ENCODE measurements around the gene GOLGA6L7. TPM values are rescaled to one million over a fixed set of nuclear protein-coding genes. Genes with fewer than 3 reads are reported as not detected.

The GOLGA6L7 gene
- total RNA-seq, 1 donor from 2014 or later = not detected

GRCh38 chr15:28880680-28881079, 32.2 kb upstream of the GOLGA6L7 start:
- H3K4me2 ChIP-seq = no peak overlapping the region
- no peak for TF ChIP-seq EZH2phosphoT487 (IDR thresholded peaks at IDR 0.05)
- TF ChIP-seq EZH2 (IDR thresholded peaks at IDR 0.05) = no peak
- no peak for TF ChIP-seq CTCF (IDR thresholded peaks at IDR 0.05)
- H3K79me2 ChIP-seq (ENCODE audit: low read depth) = no peaks in the 10 kb centered on the region
- H3K4me1 Mint-ChIP-seq = peaks cover 43% of the 10 kb centered on the region
- no peak overlapping the region for H3K4me3 Mint-ChIP-seq
- H3K9me3 Mint-ChIP-seq = peaks cover 2% of the 10 kb centered on the region
- DNase-seq (ENCODE audit: low spot score) = no peak
- H3K27me3 ChIP-seq = peaks cover 18% of the 10 kb centered on the region
- peaks cover 3% of the 10 kb centered on the region for H4K20me1 ChIP-seq (ENCODE audit: low read depth)
- no peak overlapping the region for H3K27ac Mint-ChIP-seq
- no peaks in the 10 kb centered on the region for H3K36me3 ChIP-seq
- no peaks in the 10 kb centered on the region for H3K9me3 ChIP-seq (ENCODE audit: low read depth)
- no peak overlapping the region for H3K9ac ChIP-seq
- peaks cover 11% of the 10 kb centered on the region for H3K27me3 Mint-ChIP-seq (ENCODE audit: insufficient read depth, low read depth)
- H3K36me3 Mint-ChIP-seq = peaks cover 2% of the 10 kb centered on the region
- no peak overlapping the region for H3K4me3 ChIP-seq
- no peak overlapping the region for H2AFZ ChIP-seq (replicated peaks)
- peaks cover 10% of the 10 kb centered on the region for H3F3A ChIP-seq (ENCODE audit: low read depth)
- no peak overlapping the region for H3K27ac ChIP-seq
- H3K4me1 ChIP-seq = peaks cover 24% of the 10 kb centered on the region

GRCh38 chr15:28879551-28879950, 31.1 kb upstream of the GOLGA6L7 start:
- Histone ChIP-seq H3K36me3 (no peaks in the 10 kb centered on the region), H4K20me1 (ENCODE audit: low read depth) (peaks cover 5% of the 10 kb centered on the region), H2AFZ (replicated peaks) (no peak overlapping the region), H3K4me2 (no peak overlapping the region), H3K9ac (no peak overlapping the region), H3K79me2 (ENCODE audit: low read depth) (no peaks in the 10 kb centered on the region), H3K27ac (no peak overlapping the region), H3K27me3 (peaks cover 7% of the 10 kb centered on the region), H3K9me3 (ENCODE audit: low read depth) (no peaks in the 10 kb centered on the region), H3K4me3 (no peak overlapping the region), H3F3A (ENCODE audit: low read depth) (peaks cover 21% of the 10 kb centered on the region), H3K4me1 (peaks cover 21% of the 10 kb centered on the region)
- peaks cover 2% of the 10 kb centered on the region for H3K9me3 Mint-ChIP-seq
- DNase-seq (ENCODE audit: low spot score) = no peak
- no peak overlapping the region for H3K4me3 Mint-ChIP-seq
- peaks cover 13% of the 10 kb centered on the region for H3K27me3 Mint-ChIP-seq (ENCODE audit: insufficient read depth, low read depth)
- no peak overlapping the region for H3K27ac Mint-ChIP-seq
- TF ChIP-seq EZH2phosphoT487 (IDR thresholded peaks at IDR 0.05) = no peak
- no peak for TF ChIP-seq CTCF (IDR thresholded peaks at IDR 0.05)
- peaks cover 45% of the 10 kb centered on the region for H3K4me1 Mint-ChIP-seq
- H3K36me3 Mint-ChIP-seq = peaks cover 2% of the 10 kb centered on the region

GRCh38 chr15:28878209-28878608, 29.8 kb upstream of the GOLGA6L7 start:
- peak overlapping the region; percentile 40 for H3K27ac Mint-ChIP-seq
- H3K9me3 Mint-ChIP-seq = peaks cover 4% of the 10 kb centered on the region
- H3K4me3 ChIP-seq = no peak overlapping the region
- no peak for DNase-seq (ENCODE audit: low spot score)
- H3K36me3 ChIP-seq = no peaks in the 10 kb centered on the region
- peaks cover 15% of the 10 kb centered on the region for H3K4me1 ChIP-seq
- no peak overlapping the region for H2AFZ ChIP-seq (replicated peaks)
- H3K27me3 ChIP-seq = no peaks in the 10 kb centered on the region
- no peaks in the 10 kb centered on the region for H3K9me3 ChIP-seq (ENCODE audit: low read depth)
- H3K4me1 Mint-ChIP-seq = peaks cover 49% of the 10 kb centered on the region
- H3K4me3 Mint-ChIP-seq = no peak overlapping the region
- no peak overlapping the region for H3K27ac ChIP-seq
- peaks cover 2% of the 10 kb centered on the region for H3K36me3 Mint-ChIP-seq
- peaks cover 5% of the 10 kb centered on the region for H4K20me1 ChIP-seq (ENCODE audit: low read depth)
- no peak overlapping the region for H3K9ac ChIP-seq
- no peak overlapping the region for H3K4me2 ChIP-seq
- H3K79me2 ChIP-seq (ENCODE audit: low read depth) = no peaks in the 10 kb centered on the region
- peaks cover 21% of the 10 kb centered on the region for H3F3A ChIP-seq (ENCODE audit: low read depth)
- TF ChIP-seq EZH2 (IDR thresholded peaks at IDR 0.05) (no peak), EZH2phosphoT487 (IDR thresholded peaks at IDR 0.05) (no peak), CTCF (IDR thresholded peaks at IDR 0.05) (no peak)
- H3K27me3 Mint-ChIP-seq (ENCODE audit: insufficient read depth, low read depth) = peaks cover 16% of the 10 kb centered on the region
